HepG2 (cell line): ENCODE results near the gene SUPT6H. TPM values are rescaled to one million over a fixed set of nuclear protein-coding genes. Genes with fewer than 3 reads are reported as not detected.
A peak's percentile ranks its signal among the peaks of the same experiment; 100 is the strongest.

Experiments used
- CREM ChIP-seq, 2 experiments: sonication (generic) in 1 of 2; formaldehyde crosslinking in 1 of 2; IDR thresholded peaks; 2 replicates each; pipeline versions ENCODE4 v1.4.0 to v1.6.1; 2016 to 2020; ENCODE audit warnings: antibody characterized with exemption in 1 of 2, mild to moderate bottlenecking in 1 of 2, missing genetic modification reagents in 1 of 2
- HNF4A ChIP-seq: sonication (generic); formaldehyde crosslinking; IDR thresholded peaks from 2 replicates; pipeline ENCODE4 v1.4.0; 2020; ENCODE audit warnings: missing genetic modification reagents
- PCBP1 ChIP-seq: fragments of 200-400 bp; formaldehyde crosslinking; IDR thresholded peaks from 2 replicates; pipeline ENCODE4 v1.6.1; 2017; ENCODE audit warnings: mild to moderate bottlenecking, low read depth, low read length, borderline replicate concordance
- RAD21 ChIP-seq: fragments of 450-650 bp; formaldehyde crosslinking; IDR thresholded peaks from 2 replicates; pipeline ENCODE4 v1.5.0; 2020; ENCODE audit warnings: mild to moderate bottlenecking
- STAG1 ChIP-seq: sonication (generic); formaldehyde crosslinking; IDR thresholded peaks from 2 replicates; pipeline ENCODE4 v1.4.0; 2020; ENCODE audit warnings: missing genetic modification reagents
- ZBTB7A ChIP-seq: sonication (generic); formaldehyde crosslinking; IDR thresholded peaks from 2 replicates; pipeline ENCODE4 v1.8.0; 2022; ENCODE audit warnings: mild to moderate bottlenecking, missing genetic modification reagents
- ZKSCAN5 ChIP-seq: sonication (generic); formaldehyde crosslinking; IDR thresholded peaks from 2 replicates; pipeline ENCODE4 v1.5.1; 2020; ENCODE audit warnings: mild to moderate bottlenecking, missing genetic modification reagents
- ZNF607 ChIP-seq: sonication (generic); formaldehyde crosslinking; IDR thresholded peaks from 2 replicates; pipeline ENCODE4 v1.5.1; 2020; ENCODE audit warnings: missing genetic modification reagents, mild to moderate bottlenecking, borderline replicate concordance
- ZNF782 ChIP-seq: sonication (generic); formaldehyde crosslinking; IDR thresholded peaks from 2 replicates; pipeline ENCODE4 v1.4.0; 2020; ENCODE audit warnings: missing genetic modification reagents, mild to moderate bottlenecking, borderline replicate concordance
- polyA plus RNA-seq, 8 experiments: library from polyadenylated mRNA; depleted of rRNA in 3 of 8; stranded (reverse) in 7 of 8; unstranded in 1 of 8; fragments of >200 nt; fragmentation: Illumina TruSeq in 4 of 8; extraction: Trizol in 4 of 8; gene quantifications; 2 replicates each; pipeline versions ENCODE4 v1.2.1 to v1.2.3, GENCODE V29; 2011 to 2016; ENCODE audit warnings: low read depth in 4 of 8, missing spikeins in 1 of 8, mixed read lengths in 1 of 8; ENCODE audit not compliant: insufficient read depth in 1 of 8
- total RNA-seq, 5 experiments: library from RNA; depleted of rRNA; stranded (reverse); fragments of >200 nt; fragmentation: Illumina TruSeq; extraction: Trizol; gene quantifications; 2 replicates each; pipeline ENCODE4 v1.2.3, GENCODE V29; 2016; ENCODE audit warnings: low read depth in 1 of 5
- TF ChIP-seq, protein P1 (sequence below): IDR thresholded peaks from 2 replicates; pipeline ENCODE4 v1.6.1; 2012; ENCODE audit warnings: inconsistent platforms
- TF ChIP-seq, protein P2 (sequence below): sonication (generic); formaldehyde crosslinking; conservative IDR thresholded peaks from 2 replicates; pipeline ENCODE4 v1.8.0; 2022; ENCODE audit warnings: missing genetic modification reagents
- TF ChIP-seq, protein P3 (sequence below): sonication (generic); formaldehyde crosslinking; IDR thresholded peaks from 2 replicates; pipeline ENCODE4 v1.4.0; 2020; ENCODE audit warnings: low read depth, mild to moderate bottlenecking, missing genetic modification reagents
- TF ChIP-seq, protein P4 (sequence below): sonication (generic); formaldehyde crosslinking; IDR thresholded peaks from 2 replicates; pipeline ENCODE4 v1.4.0; 2020; ENCODE audit warnings: missing genetic modification reagents, borderline replicate concordance
- TF ChIP-seq, protein P5 (sequence below): sonication (generic); formaldehyde crosslinking; IDR thresholded peaks from 2 replicates; pipeline ENCODE4 v1.9.0; 2021; ENCODE audit warnings: missing genetic modification reagents, borderline replicate concordance

SUPT6H gene
- total and polyA plus RNA-seq, 2 of the 13 experiments (the other 11 are each of a cell fraction or from before 2014, with no cell fraction given) = 32.7 to 39.9 TPM

DNA sequence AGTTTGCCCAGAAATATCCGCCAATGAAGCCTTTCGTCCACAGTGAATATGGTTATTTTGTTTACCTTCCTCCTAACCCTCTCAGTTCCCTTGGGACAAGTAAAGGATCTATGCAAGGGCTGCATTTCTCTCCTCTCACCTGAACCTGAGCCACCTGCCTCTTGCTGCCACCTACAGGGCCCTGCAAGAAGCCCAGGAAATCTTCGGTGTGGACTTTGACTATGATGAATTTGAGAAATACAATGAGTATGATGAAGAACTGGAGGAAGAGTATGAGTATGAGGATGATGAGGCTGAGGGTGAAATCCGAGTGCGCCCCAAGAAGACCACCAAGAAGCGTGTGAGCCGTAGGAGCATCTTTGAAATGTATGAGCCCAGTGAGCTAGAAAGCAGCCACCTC, 14.0 kb downstream of the SUPT6H start (continued):
- TF ChIP-seq, protein P1, sequence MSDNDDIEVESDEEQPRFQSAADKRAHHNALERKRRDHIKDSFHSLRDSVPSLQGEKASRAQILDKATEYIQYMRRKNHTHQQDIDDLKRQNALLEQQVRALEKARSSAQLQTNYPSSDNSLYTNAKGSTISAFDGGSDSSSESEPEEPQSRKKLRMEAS = no peak
- no peak for TF ChIP-seq ZNF607
- no peak for TF ChIP-seq PCBP1
- no peak for TF ChIP-seq CREM (IDR thresholded peaks at IDR 0.05)
- no peak for TF ChIP-seq CREM (CRISPR knock-in tag; IDR thresholded peaks at IDR 0.05)
- TF ChIP-seq STAG1 (CRISPR knock-in tag) = peak; percentile 60
- no peak for TF ChIP-seq ZNF782
- TF ChIP-seq ZBTB7A (CRISPR knock-in tag) = no peak
- peak; percentile 59 for TF ChIP-seq RAD21 (CRISPR knock-in tag)
- TF ChIP-seq, protein P2, sequence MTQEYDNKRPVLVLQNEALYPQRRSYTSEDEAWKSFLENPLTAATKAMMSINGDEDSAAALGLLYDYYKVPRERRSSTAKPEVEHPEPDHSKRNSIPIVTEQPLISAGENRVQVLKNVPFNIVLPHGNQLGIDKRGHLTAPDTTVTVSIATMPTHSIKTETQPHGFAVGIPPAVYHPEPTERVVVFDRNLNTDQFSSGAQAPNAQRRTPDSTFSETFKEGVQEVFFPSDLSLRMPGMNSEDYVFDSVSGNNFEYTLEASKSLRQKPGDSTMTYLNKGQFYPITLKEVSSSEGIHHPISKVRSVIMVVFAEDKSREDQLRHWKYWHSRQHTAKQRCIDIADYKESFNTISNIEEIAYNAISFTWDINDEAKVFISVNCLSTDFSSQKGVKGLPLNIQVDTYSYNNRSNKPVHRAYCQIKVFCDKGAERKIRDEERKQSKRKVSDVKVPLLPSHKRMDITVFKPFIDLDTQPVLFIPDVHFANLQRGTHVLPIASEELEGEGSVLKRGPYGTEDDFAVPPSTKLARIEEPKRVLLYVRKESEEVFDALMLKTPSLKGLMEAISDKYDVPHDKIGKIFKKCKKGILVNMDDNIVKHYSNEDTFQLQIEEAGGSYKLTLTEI (CRISPR knock-in tag) = no peak
- TF ChIP-seq, protein P3, sequence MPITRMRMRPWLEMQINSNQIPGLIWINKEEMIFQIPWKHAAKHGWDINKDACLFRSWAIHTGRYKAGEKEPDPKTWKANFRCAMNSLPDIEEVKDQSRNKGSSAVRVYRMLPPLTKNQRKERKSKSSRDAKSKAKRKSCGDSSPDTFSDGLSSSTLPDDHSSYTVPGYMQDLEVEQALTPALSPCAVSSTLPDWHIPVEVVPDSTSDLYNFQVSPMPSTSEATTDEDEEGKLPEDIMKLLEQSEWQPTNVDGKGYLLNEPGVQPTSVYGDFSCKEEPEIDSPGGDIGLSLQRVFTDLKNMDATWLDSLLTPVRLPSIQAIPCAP (CRISPR knock-in tag) = no peak
- TF ChIP-seq, protein P4, sequence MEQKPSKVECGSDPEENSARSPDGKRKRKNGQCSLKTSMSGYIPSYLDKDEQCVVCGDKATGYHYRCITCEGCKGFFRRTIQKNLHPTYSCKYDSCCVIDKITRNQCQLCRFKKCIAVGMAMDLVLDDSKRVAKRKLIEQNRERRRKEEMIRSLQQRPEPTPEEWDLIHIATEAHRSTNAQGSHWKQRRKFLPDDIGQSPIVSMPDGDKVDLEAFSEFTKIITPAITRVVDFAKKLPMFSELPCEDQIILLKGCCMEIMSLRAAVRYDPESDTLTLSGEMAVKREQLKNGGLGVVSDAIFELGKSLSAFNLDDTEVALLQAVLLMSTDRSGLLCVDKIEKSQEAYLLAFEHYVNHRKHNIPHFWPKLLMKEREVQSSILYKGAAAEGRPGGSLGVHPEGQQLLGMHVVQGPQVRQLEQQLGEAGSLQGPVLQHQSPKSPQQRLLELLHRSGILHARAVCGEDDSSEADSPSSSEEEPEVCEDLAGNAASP (CRISPR knock-in tag) = no peak
- TF ChIP-seq HNF4A (CRISPR knock-in tag) = peak; percentile 38
- TF ChIP-seq, protein P5, sequence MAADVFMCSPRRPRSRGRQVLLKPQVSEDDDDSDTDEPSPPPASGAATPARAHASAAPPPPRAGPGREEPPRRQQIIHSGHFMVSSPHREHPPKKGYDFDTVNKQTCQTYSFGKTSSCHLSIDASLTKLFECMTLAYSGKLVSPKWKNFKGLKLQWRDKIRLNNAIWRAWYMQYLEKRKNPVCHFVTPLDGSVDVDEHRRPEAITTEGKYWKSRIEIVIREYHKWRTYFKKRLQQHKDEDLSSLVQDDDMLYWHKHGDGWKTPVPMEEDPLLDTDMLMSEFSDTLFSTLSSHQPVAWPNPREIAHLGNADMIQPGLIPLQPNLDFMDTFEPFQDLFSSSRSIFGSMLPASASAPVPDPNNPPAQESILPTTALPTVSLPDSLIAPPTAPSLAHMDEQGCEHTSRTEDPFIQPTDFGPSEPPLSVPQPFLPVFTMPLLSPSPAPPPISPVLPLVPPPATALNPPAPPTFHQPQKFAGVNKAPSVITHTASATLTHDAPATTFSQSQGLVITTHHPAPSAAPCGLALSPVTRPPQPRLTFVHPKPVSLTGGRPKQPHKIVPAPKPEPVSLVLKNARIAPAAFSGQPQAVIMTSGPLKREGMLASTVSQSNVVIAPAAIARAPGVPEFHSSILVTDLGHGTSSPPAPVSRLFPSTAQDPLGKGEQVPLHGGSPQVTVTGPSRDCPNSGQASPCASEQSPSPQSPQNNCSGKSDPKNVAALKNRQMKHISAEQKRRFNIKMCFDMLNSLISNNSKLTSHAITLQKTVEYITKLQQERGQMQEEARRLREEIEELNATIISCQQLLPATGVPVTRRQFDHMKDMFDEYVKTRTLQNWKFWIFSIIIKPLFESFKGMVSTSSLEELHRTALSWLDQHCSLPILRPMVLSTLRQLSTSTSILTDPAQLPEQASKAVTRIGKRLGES (CRISPR knock-in tag) = no peak
- TF ChIP-seq ZKSCAN5 (CRISPR knock-in tag) = no peak
